A673 (cell line): Measurements from ENCODE around the gene GALNT13.

Experiments
- CTCF ChIP-seq: fragments of 300-800, 200-600 bp; sonication (generic); conservative IDR thresholded peaks from 2 replicates; pipeline ENCODE4 v1.5.1; 2017; ENCODE audit warnings: low read depth, mild to moderate bottlenecking, antibody characterized with exemption, low read length, moderate library complexity, mixed read lengths
- EZH2 ChIP-seq: fragments of 200-600 bp; sonication (generic); IDR thresholded peaks from 2 replicates; pipeline ENCODE4 v1.6.1; 2017; ENCODE audit warnings: borderline replicate concordance, low read depth, mild to moderate bottlenecking, mixed read lengths, antibody characterized with exemption, low read length; ENCODE audit not compliant: poor library complexity, severe bottlenecking

GRCh38 chr2:154048905-154049304 lies 177.2 kb downstream of the GALNT13 start:
- TF ChIP-seq CTCF, result no peak
- no peak for TF ChIP-seq EZH2
